Measurements from ENCODE around the gene ZKSCAN2.

DNA sequence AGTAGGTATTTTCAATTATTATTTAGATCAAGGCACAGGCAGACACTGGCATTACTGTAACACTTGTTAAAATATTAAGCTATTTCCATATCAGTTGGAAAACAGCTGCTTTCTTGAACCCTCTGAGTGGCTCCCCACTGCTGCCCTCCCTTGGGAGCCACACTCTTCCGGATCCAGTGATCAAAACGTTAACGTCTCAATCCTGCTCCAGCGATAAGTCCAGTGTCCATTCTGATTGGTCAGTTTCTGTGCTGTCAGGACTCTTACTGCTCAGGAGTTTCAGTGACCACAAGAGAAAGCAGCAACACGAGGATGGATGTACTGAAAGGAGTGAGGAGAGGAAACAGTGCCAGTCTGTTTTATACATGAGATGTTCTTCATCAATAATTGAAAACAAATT lies 13.8 kb upstream of the ZKSCAN2 start:
- TF ChIP-seq, protein P1, sequence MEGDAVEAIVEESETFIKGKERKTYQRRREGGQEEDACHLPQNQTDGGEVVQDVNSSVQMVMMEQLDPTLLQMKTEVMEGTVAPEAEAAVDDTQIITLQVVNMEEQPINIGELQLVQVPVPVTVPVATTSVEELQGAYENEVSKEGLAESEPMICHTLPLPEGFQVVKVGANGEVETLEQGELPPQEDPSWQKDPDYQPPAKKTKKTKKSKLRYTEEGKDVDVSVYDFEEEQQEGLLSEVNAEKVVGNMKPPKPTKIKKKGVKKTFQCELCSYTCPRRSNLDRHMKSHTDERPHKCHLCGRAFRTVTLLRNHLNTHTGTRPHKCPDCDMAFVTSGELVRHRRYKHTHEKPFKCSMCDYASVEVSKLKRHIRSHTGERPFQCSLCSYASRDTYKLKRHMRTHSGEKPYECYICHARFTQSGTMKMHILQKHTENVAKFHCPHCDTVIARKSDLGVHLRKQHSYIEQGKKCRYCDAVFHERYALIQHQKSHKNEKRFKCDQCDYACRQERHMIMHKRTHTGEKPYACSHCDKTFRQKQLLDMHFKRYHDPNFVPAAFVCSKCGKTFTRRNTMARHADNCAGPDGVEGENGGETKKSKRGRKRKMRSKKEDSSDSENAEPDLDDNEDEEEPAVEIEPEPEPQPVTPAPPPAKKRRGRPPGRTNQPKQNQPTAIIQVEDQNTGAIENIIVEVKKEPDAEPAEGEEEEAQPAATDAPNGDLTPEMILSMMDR (conservative IDR thresholded peaks at IDR 0.05): no peak
- no peak for TF ChIP-seq EZH2 (IDR thresholded peaks at IDR 0.05; ENCODE audit: low read depth)

Data from PC-9 (cell line).